Stomach (tissue), 4 donors: ENCODE measurements around the gene GGN.

Experiments used
- CTCF ChIP-seq, 7 experiments: fragments of 450-650 bp in 4 of 7; fragments of 200-600 bp in 3 of 7; sonication (generic) in 3 of 7; IDR thresholded peaks; one replicate each; pipeline ENCODE4 v1.5.1; 2016 to 2019; ENCODE audit warnings: antibody characterized with exemption in 7 of 7, control low read depth in 2 of 7, mild to moderate bottlenecking in 1 of 7
- EP300 ChIP-seq: sonication (generic); formaldehyde crosslinking; IDR thresholded peaks from one replicate; pipeline ENCODE4 v1.6.1; 2017; ENCODE audit warnings: antibody characterized with exemption
- POLR2A ChIP-seq, 4 donors: fragments of 450-650 bp; IDR thresholded peaks; one replicate each; pipeline ENCODE4 v1.6.1; 2016; ENCODE audit warnings: antibody characterized with exemption in 4 of 4, control low read depth in 2 of 4, mild to moderate bottlenecking in 1 of 4, moderate library complexity in 1 of 4
- POLR2AphosphoS5 ChIP-seq, 3 donors: sonication (generic); formaldehyde crosslinking; IDR thresholded peaks; one replicate each; pipeline ENCODE4 v1.6.1; 2016; ENCODE audit warnings: antibody characterized with exemption in 3 of 3

DNA sequence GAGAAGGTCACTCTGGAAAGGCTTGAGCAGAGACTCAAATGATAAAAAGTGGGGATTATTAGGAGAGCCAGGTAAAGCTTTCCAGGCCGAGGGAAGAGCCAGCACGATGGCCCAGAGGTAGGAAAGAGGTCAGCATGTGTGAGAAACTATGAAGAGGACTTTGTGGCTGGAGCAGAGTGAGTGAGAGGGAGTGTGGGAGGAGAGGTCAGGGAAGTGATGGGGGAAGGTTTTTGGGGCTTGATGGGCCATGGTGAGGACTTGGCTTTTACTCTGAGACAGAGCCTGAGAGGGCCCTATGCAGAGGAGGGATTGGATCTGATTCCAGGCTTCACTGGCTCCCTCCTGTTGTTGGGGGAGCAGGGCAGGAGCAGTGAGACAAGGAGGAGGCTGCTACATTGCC lies 46.9 kb downstream of the GGN start:
- TF ChIP-seq CTCF (IDR thresholded peaks at IDR 0.05) (no peak), POLR2A (IDR thresholded peaks at IDR 0.05) (no peak), POLR2AphosphoS5 (IDR thresholded peaks at IDR 0.05) (no peak), EP300 (no peak)
